ENCODE results near the gene ZBTB32. TPM values are rescaled to one million over a fixed set of nuclear protein-coding genes. Genes with fewer than 3 reads are reported as not detected.

The ZBTB32 gene
- total RNA-seq, 1 experiment from 2014 or later, result not detected

DNA sequence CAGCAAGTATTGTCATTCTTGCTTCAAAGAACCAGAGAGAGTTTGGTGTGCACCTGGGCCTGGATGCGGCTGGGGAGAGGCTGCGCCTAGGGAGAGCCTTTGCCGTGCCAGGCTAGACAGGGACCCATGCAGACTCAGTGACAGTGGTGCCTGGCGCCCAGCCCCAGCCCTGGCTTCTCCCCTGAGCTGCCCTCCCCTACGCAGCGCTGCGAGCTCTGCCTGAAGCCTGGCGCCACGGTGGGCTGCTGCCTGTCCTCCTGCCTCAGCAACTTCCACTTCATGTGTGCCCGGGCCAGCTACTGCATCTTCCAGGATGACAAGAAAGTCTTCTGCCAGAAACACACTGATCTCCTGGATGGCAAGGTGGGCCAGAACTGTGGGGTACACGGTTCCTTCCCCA lies 25.4 kb downstream of the ZBTB32 start:
- Histone ChIP-seq H3K27me3 (replicated peaks) (no peaks in the 10 kb centered on the region), H3K27ac (no peak overlapping the region), H3K36me3 (peaks cover 95% of the 10 kb centered on the region), H3K4me3 (no peak overlapping the region), H3K4me1 (replicated peaks) (no peaks in the 10 kb centered on the region), H3K9me3 (replicated peaks) (no peaks in the 10 kb centered on the region)
- DNase-seq (ENCODE audit: low read depth in 1 of 2, low spot score in 2 of 2), result no peak

DNA sequence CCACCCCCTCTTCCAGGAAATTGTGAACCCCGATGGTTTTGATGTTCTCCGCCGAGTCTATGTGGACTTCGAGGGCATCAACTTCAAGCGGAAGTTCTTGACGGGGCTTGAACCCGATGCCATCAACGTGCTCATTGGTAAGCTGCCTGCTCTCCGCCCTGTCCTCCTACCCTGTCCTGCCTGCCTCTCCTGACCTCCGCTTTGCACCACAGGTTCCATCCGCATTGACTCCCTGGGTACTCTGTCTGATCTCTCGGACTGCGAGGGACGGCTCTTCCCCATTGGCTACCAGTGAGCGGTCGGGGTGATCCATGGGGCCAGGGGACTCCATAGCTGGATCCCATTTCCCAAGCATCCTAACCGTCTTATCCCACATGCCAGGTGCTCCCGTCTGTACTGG lies 26.0 kb downstream of the ZBTB32 start:
- H3K36me3 ChIP-seq, result peaks cover 95% of the 10 kb centered on the region

DNA sequence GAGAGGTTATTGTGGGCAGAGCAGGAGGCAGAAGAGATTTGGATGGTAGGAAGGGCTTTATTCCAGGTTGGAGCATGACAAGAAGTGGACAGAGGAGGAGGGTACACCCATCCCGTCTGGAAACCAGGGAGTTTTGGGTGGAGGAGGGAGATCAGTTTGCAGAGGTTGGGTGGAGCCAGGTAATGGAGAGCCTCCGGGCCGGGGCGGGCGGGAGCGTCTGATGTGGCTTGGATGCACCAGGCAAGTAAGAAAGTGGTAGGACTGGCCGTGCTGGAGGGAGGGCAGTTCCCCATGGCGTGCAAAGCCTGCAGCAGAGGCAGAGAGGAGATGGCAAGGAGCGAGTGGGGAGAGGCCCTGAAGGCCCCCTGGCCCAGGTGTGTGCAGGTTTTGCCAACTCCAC lies 27.0 kb downstream of the ZBTB32 start:
- Histone ChIP-seq H3K4me3 (no peak overlapping the region), H3K9me3 (replicated peaks) (no peaks in the 10 kb centered on the region), H3K27ac (no peak overlapping the region), H3K4me1 (replicated peaks) (no peaks in the 10 kb centered on the region), H3K36me3 (peaks cover 95% of the 10 kb centered on the region), H3K27me3 (replicated peaks) (no peaks in the 10 kb centered on the region)
- DNase-seq (ENCODE audit: low read depth in 1 of 2, low spot score in 2 of 2), result no peak

More for the DNA sequence above, 26.0 kb downstream of the ZBTB32 start:
- H3K27me3 ChIP-seq (replicated peaks), result no peaks in the 10 kb centered on the region
- H3K4me3 ChIP-seq, result no peak overlapping the region
- no peak for DNase-seq (ENCODE audit: low read depth in 1 of 2, low spot score in 2 of 2)
- no peak overlapping the region for H3K27ac ChIP-seq
- no peaks in the 10 kb centered on the region for H3K4me1 ChIP-seq (replicated peaks)
- H3K9me3 ChIP-seq (replicated peaks), result no peaks in the 10 kb centered on the region

DNA sequence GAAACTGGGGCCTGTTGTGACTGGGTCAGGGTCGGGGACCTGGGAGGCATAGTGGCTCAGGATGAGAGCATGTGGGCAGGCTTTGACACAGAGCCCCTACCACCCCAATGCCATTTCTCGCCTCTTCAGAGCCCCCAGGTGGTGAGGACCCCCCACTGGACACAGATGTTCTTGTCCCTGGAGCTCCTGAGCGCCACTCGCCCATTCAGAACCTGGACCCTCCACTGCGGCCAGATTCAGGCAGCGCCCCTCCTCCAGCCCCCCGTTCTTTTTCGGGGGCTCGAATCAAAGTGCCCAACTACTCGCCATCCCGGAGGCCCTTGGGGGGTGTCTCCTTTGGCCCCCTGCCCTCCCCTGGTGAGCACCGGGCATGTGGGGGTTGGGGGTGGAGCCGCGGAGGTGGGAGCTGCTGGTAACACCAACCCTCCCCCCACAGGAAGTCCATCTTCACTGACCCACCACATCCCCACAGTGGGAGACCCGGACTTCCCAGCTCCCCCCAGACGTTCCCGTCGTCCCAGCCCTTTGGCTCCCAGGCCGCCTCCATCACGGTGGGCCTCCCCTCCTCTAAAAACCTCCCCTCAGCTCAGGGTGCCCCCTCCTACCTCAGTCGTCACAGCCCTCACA lies 27.5 kb downstream of the ZBTB32 start:
- H3K9me3 ChIP-seq (replicated peaks), result no peaks in the 10 kb centered on the region
- no peak overlapping the region for H3K27ac ChIP-seq
- DNase-seq (ENCODE audit: low read depth in 1 of 2, low spot score in 2 of 2), result no peak
- no peaks in the 10 kb centered on the region for H3K4me1 ChIP-seq (replicated peaks)
- H3K36me3 ChIP-seq, result peaks cover 97% of the 10 kb centered on the region
- no peaks in the 10 kb centered on the region for H3K27me3 ChIP-seq (replicated peaks)
- no peak overlapping the region for H3K4me3 ChIP-seq

DNA sequence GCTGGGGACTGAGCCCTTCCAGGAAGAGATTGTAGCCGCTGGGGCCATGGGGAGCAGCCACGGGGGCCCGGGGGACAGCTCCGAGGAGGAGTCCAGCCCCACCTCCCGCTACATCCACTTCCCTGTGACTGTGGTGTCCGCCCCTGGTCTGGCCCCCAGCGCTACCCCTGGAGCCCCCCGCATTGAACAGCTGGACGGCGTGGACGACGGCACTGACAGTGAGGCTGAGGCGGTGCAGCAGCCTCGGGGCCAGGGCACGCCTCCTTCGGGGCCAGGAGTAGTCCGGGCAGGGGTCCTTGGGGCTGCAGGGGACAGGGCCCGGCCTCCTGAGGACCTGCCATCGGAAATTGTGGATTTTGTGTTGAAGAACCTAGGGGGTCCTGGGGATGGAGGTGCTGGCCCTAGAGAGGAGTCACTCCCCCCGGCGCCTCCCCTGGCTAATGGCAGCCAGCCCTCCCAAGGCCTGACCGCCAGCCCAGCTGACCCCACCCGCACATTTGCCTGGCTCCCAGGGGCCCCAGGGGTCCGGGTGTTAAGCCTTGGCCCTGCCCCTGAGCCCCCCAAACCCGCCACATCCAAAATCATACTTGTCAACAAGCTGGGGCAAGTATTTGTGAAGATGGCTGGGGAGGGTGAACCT lies 28.3 kb downstream of the ZBTB32 start:
- H3K27me3 ChIP-seq (replicated peaks), result no peaks in the 10 kb centered on the region
- H3K36me3 ChIP-seq, result peaks cover 97% of the 10 kb centered on the region
- H3K27ac ChIP-seq, result no peak overlapping the region
- DNase-seq (ENCODE audit: low read depth in 1 of 2, low spot score in 2 of 2), result no peak
- no peak overlapping the region for H3K4me3 ChIP-seq
- H3K4me1 ChIP-seq (replicated peaks), result no peaks in the 10 kb centered on the region
- no peaks in the 10 kb centered on the region for H3K9me3 ChIP-seq (replicated peaks)

DNA sequence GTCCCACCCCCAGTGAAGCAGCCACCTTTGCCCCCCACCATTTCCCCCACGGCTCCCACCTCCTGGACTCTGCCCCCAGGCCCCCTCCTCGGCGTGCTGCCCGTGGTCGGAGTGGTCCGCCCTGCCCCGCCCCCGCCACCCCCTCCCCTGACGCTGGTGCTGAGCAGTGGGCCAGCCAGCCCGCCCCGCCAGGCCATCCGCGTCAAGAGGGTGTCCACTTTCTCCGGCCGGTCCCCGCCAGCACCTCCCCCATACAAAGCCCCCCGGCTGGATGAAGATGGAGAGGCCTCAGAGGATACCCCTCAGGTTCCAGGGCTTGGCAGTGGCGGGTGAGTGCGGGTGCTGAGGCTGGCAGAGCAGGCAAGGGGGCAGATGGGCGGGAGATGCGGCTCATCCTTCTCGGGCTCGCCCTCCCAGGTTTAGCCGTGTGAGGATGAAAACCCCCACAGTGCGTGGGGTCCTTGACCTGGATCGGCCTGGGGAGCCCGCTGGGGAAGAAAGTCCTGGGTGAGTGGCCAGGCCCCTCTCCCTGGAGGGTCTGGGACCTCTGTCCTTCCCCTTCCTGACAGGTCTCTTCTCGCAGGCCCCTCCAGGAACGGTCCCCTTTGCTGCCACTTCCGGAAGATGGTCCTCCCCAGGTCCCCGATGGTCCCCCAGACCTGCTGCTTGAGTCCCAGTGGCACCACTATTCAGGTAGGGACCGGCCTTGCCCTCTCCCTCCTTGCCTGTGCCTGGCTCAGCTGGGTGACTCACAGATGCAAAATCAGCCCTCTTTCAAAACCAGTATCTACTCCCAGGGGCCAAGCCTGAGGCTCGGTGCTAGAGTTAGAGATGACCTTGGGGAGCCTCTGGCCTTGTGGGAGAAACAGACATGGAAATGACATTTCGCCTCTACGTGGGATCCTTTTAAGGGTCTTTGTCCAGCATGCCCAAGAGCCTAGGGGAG lies 29.1 kb downstream of the ZBTB32 start:
- Histone ChIP-seq H3K4me1 (replicated peaks) (no peaks in the 10 kb centered on the region), H3K36me3 (peaks cover 97% of the 10 kb centered on the region), H3K9me3 (replicated peaks) (no peaks in the 10 kb centered on the region), H3K27me3 (replicated peaks) (no peaks in the 10 kb centered on the region), H3K27ac (no peak overlapping the region), H3K4me3 (no peak overlapping the region)
- no peak for DNase-seq (ENCODE audit: low read depth in 1 of 2, low spot score in 2 of 2)

DNA sequence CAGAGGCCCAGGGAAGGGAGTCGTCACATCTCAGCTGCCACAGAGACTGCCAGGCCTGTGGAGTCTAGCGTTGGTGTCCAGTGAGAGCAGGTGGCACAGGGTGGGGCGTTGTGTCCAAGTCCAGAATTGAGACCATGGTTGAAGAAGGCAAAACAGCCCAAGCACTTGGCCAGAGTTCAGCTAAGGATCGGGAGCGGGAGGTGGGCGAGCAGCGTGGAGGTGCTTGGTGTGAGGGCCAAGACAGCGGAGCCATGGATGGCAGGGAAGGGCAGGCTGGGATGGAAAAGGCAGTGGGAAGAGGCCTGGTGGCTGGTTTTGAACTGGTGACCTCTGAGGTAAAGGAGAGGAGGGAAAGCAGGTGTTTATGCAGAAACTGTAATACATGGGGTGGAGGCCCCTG lies 29.9 kb downstream of the ZBTB32 start:
- Histone ChIP-seq H3K4me1 (replicated peaks) (no peaks in the 10 kb centered on the region; the same call in 1 of the 2 replicates), H3K27me3 (replicated peaks) (no peaks in the 10 kb centered on the region), H3K4me3 (no peak overlapping the region), H3K9me3 (replicated peaks) (no peaks in the 10 kb centered on the region), H3K27ac (no peak overlapping the region), H3K36me3 (peaks cover 96% of the 10 kb centered on the region)
- no peak for DNase-seq (ENCODE audit: low read depth in 1 of 2, low spot score in 2 of 2)

DNA sequence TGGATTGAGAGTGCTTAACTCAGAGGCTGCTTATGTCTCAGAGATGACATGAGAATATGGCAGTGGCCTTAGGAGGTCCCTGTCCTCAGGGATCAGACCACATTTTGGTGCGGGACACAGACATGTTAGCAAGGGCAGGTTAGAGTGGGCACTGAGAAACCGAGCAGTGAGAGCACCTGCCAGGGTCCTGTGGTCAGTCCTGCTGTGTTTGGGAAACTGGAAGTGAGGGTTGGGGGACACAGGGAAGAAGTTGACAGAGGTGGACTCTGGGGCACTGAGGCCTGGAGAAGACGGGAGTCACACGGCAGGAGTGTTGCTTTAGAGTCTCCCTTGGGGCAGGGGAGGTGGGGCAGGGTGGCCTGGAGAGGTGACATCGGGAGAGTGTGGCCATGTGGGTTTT lies 30.5 kb downstream of the ZBTB32 start:
- Histone ChIP-seq H3K36me3 (peaks cover 90% of the 10 kb centered on the region), H3K27ac (no peak overlapping the region), H3K4me1 (replicated peaks) (peaks cover 2% of the 10 kb centered on the region), H3K27me3 (replicated peaks) (no peaks in the 10 kb centered on the region), H3K9me3 (replicated peaks) (no peaks in the 10 kb centered on the region), H3K4me3 (no peak overlapping the region)
- DNase-seq (ENCODE audit: low read depth in 1 of 2, low spot score in 2 of 2), result no peak

DNA sequence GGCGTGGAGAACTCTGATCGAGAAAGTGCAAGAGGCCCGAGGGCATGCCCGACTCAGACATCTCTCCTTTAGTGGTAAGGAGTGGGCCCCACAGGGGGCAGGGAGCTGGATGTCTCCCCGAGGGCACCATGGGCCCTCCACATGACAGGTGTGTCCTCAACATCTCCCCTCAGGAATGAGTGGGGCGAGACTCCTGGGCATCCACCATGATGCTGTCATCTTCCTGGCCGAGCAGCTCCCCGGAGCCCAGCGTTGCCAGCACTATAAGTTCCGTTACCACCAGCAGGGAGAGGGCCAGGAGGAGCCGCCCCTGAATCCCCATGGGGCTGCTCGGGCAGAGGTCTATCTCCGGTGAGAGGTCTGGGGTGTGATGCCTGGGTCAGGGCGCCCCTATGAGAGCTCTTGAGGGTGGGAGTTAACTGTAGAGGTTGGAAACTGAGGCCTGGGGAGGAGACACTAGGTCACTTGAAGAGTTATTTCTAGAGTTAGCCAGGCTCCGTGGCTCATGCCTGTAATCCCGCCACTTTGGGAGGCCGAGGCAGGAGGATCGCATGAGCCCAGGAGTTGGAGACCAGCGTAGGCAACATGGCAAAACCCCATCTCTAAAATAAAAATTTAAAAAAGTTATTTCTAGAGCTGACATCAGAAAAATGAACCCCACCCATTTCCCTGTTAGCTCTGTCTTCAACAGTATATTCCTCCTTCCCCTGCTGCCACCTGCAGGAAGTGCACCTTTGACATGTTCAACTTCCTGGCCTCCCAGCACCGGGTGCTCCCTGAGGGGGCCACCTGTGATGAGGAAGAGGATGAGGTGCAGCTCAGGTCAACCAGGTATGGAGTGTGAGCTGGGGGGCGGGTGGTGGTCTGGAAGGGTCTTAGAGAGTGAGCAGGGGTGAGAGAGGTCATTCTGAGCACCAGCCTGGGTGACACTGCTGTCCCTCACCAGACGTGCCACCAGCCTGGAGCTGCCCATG lies 32.8 kb downstream of the ZBTB32 start:
- no peak for DNase-seq (ENCODE audit: low read depth in 1 of 2, low spot score in 2 of 2)

DNA sequence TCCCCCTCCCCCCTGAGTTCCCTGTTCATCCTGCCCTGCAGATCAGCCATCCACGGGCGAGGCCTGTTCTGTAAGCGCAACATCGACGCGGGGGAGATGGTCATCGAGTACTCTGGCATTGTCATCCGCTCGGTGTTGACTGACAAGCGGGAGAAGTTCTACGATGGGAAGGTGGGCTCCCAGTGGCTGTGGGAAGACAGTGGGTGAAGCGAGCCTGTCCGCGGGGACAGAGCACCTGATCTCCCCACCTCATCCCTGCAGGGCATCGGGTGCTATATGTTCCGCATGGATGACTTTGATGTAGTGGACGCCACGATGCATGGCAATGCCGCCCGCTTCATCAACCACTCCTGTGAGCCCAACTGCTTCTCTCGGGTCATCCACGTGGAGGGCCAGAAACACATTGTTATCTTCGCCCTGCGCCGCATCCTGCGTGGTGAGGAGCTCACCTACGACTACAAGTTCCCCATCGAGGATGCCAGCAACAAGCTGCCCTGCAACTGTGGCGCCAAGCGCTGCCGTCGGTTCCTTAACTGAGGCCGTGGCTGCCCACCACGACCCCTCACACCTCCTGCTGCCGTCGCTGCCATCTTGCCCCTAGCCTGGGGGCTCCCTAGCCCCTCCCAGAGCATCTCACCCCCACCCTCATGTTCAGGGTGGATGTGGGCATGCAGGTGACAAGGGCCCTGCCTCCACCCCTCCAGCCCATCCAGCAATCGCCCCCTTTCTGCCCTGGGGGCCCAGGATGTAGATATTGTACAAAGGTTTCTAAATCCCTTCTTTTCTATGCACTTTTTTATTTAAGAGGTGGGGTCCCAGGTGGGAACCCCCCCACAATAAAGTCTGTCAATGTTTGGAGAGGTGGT lies 33.9 kb downstream of the ZBTB32 start:
- no peak overlapping the region for H3K27ac ChIP-seq
- no peaks in the 10 kb centered on the region for H3K27me3 ChIP-seq (replicated peaks)
- H3K36me3 ChIP-seq, result peaks cover 59% of the 10 kb centered on the region
- no peaks in the 10 kb centered on the region for H3K9me3 ChIP-seq (replicated peaks)
- peaks cover 11% of the 10 kb centered on the region for H3K4me1 ChIP-seq (replicated peaks)
- DNase-seq (ENCODE audit: low read depth in 1 of 2, low spot score in 2 of 2), result no peak
- no peak overlapping the region for H3K4me3 ChIP-seq

More for the DNA sequence above, 32.8 kb downstream of the ZBTB32 start:
- Histone ChIP-seq H3K27me3 (replicated peaks) (no peaks in the 10 kb centered on the region), H3K4me3 (no peak overlapping the region), H3K9me3 (replicated peaks) (no peaks in the 10 kb centered on the region), H3K36me3 (peaks cover 67% of the 10 kb centered on the region), H3K4me1 (replicated peaks) (peaks cover 11% of the 10 kb centered on the region), H3K27ac (no peak overlapping the region)

DNA sequence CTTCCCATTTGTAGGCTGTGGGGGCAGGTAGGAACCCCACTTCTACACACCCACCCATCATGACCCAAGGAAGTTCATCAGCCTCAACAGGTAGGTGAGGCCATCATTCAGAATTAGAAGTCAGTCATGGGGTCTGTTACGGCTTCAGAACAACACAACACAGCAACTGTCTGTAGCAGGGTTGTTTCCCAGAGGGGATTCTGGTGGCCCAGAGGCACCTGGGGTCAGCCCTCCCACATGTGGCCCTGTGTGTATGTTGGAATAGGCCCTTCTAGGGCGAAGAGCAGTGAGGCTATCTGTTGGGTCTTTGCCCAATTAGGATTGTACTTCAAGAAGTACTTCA lies 34.5 kb downstream of the ZBTB32 start:
- Histone ChIP-seq H3K27ac (no peak overlapping the region), H3K4me1 (replicated peaks) (peaks cover 11% of the 10 kb centered on the region), H3K27me3 (replicated peaks) (no peaks in the 10 kb centered on the region), H3K36me3 (peaks cover 54% of the 10 kb centered on the region), H3K9me3 (replicated peaks) (no peaks in the 10 kb centered on the region), H3K4me3 (no peak overlapping the region)
- no peak for DNase-seq (ENCODE audit: low read depth in 1 of 2, low spot score in 2 of 2)

DNA sequence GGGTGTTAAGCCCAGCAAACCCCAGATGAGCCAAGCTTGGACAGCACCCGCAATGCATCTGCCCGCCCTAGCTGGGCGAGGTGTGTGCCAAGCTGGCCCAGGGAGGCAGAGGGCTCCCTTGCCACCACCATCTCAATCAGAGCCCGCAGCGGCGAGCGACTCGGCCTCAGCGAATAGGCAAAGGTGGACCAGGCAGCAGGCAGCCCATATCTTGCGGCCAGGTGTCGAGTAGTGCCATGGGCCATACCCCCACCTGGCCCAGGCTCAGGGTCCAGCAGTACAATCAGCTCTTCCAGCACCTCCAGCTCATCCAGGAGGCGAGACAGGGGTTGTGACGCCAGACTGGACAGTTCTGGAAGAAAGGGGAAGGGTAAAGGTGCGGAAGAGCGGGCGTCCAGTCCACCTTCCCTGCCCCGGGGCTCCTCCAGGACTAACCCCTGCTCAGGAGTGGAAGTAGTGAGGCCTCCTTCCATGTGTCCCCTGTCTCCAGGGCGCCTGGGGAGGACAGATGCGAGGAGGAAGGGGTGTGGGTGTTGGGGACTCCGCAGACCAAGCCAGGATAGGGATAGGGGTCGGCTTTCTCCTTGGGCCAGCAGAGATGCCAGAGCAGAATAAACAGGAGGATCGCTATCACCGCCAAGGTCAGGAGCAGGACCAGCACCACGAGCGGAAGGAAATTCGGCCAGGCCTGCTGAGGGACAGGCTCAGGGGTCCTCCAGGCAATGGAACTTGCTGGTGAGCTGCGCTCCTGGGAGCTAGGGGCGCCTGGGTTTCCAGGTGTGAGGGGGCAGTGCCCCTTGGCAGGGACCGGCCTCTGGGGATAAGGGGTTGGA lies 35.1 kb downstream of the ZBTB32 start:
- Histone ChIP-seq H3K36me3 (peaks cover 47% of the 10 kb centered on the region), H3K27me3 (replicated peaks) (no peaks in the 10 kb centered on the region), H3K4me1 (replicated peaks) (peaks cover 11% of the 10 kb centered on the region), H3K9me3 (replicated peaks) (no peaks in the 10 kb centered on the region), H3K27ac (no peak overlapping the region), H3K4me3 (peak overlapping the region; percentile 47)
- DNase-seq (ENCODE audit: low read depth in 1 of 2, low spot score in 2 of 2), result peak in 1 of 2 experiments; percentile 16
